Mucosa of descending colon (tissue), 3 donors: ENCODE measurements around the gene SLIT1. TPM values are rescaled to one million over a fixed set of nuclear protein-coding genes. Genes with fewer than 3 reads are reported as not detected.

Experiments used
- ATAC-seq: fragments of 200-7000 bp; cut with Tn5 transposase; one replicate; pipeline ENCODE4 v1.9.1; 2020; ENCODE audit warnings: mild to moderate bottlenecking, moderate library complexity
- DNase-seq, 3 donors: peaks; one replicate each; pipeline ENCODE4 v3.0.0-alpha.2; 2020
- H3K36me3 ChIP-seq: fragments of 200-600 bp; one replicate; pipeline ENCODE4 v1.8.0; 2021; ENCODE audit warnings: low read depth, mild to moderate bottlenecking
- H3K4me1 ChIP-seq: fragments of 200-600 bp; one replicate; pipeline ENCODE4 v1.8.0; 2021; ENCODE audit warnings: low read depth, mild to moderate bottlenecking
- H3K4me3 ChIP-seq: fragments of 200-600 bp; one replicate; pipeline ENCODE4 v1.8.0; 2021; ENCODE audit warnings: mild to moderate bottlenecking
- H3K9me3 ChIP-seq: fragments of 200-600 bp; one replicate; pipeline ENCODE4 v1.8.0; 2021; ENCODE audit warnings: mild to moderate bottlenecking
- CTCF ChIP-seq: fragments of 200-600 bp; IDR thresholded peaks from one replicate; pipeline ENCODE4 v1.8.0; 2022; ENCODE audit warnings: antibody characterized with exemption, mild to moderate bottlenecking
- intact Hi-C, 2 donors: fragments of 100-400 bp; cut with DNase I in 1 of 2; cut with micrococcal nuclease in 1 of 2; formaldehyde crosslinking; loops; one replicate each; pipeline versions ENCODE4 v1.11.0 to v1.11.1; 2022; cut with DNase I, micrococcal nuclease
- total RNA-seq, 3 donors: library from RNA; stranded (reverse); fragmentation: NEBNext Ultra II Directional in 2 of 3; extraction: Animal tissue kit (Norgen Biotek cat#: 25700) in 2 of 3; gene quantifications; one replicate each; pipeline versions ENCODE4 v1.2.1 to v1.2.4, GENCODE V29; 2021 to 2023
- donor health status: DM: no; HTN: no; CAD: no; lungs with moderate emphysema.
- donor health status: DM: no; HTN: no; CAD: no.
- donor health status: DM: no; HTN: yes; CAD: no.

SLIT1 gene
- total RNA-seq, 3 donors from 2014 or later = 0.17 to 1.1 (median 0.24) TPM

- ATAC-seq = no peak
- no peaks in the 10 kb centered on the region for H3K36me3 ChIP-seq
- intact Hi-C loops = no loop called here
- no peaks in the 10 kb centered on the region for H3K9me3 ChIP-seq
- no peak for TF ChIP-seq CTCF
- H3K4me3 ChIP-seq = no peak overlapping the region
- H3K4me1 ChIP-seq = no peaks in the 10 kb centered on the region
- DNase-seq = no peak
Observed at GRCh38 chr10:97178074-97178473, 7.7 kb downstream of the SLIT1 start.

GRCh38 chr10:97176226-97176625, 9.5 kb downstream of the SLIT1 start:
- H3K9me3 ChIP-seq = no peaks in the 10 kb centered on the region
- no peaks in the 10 kb centered on the region for H3K4me1 ChIP-seq
- DNase-seq (no peak), ATAC-seq (no peak)
- TF ChIP-seq CTCF = no peak
- intact Hi-C loops = no loop called here
- no peak overlapping the region for H3K4me3 ChIP-seq
- no peaks in the 10 kb centered on the region for H3K36me3 ChIP-seq

GRCh38 chr10:97175586-97175985, 10.2 kb downstream of the SLIT1 start:
- no peak for DNase-seq
- no peaks in the 10 kb centered on the region for H3K36me3 ChIP-seq
- no peak for TF ChIP-seq CTCF
- intact Hi-C loops = no loop called here
- H3K9me3 ChIP-seq = no peaks in the 10 kb centered on the region
- ATAC-seq = no peak
- H3K4me1 ChIP-seq = no peaks in the 10 kb centered on the region
- no peak overlapping the region for H3K4me3 ChIP-seq

- Histone ChIP-seq H3K9me3 (no peaks in the 10 kb centered on the region), H3K4me1 (no peaks in the 10 kb centered on the region), H3K4me3 (no peak overlapping the region), H3K36me3 (no peaks in the 10 kb centered on the region)
- DNase-seq = no peak
- ATAC-seq = no peak
- intact Hi-C loops = no loop called here
- TF ChIP-seq CTCF = no peak
Observed at GRCh38 chr10:97174941-97175340, 10.8 kb downstream of the SLIT1 start.

- no peaks in the 10 kb centered on the region for H3K36me3 ChIP-seq
- no peaks in the 10 kb centered on the region for H3K9me3 ChIP-seq
- no peak for DNase-seq
- no peak for ATAC-seq
- no peak for TF ChIP-seq CTCF
- no peak overlapping the region for H3K4me3 ChIP-seq
- intact Hi-C loops = no loop called here
- H3K4me1 ChIP-seq = no peaks in the 10 kb centered on the region
Observed at GRCh38 chr10:97174276-97174775, 11.4 kb downstream of the SLIT1 start.

- H3K4me3 ChIP-seq = no peak overlapping the region
- H3K36me3 ChIP-seq = no peaks in the 10 kb centered on the region
- DNase-seq = no peak
- H3K4me1 ChIP-seq = no peaks in the 10 kb centered on the region
- TF ChIP-seq CTCF = no peak
- H3K9me3 ChIP-seq = no peaks in the 10 kb centered on the region
- intact Hi-C loops = no loop called here
- no peak for ATAC-seq
Observed at GRCh38 chr10:97173036-97173435, 12.7 kb downstream of the SLIT1 start.
